Stimulated activated CD4-positive, alpha-beta T cell treated with anti-CD3 and anti-CD28 coated beads, Interleukin-2, amount 100 ng/mL, for 4 hours (primary cell): Measurements from ENCODE around the gene CD58.

ENCODE experiments used
- DNase-seq: peaks from one replicate; pipeline ENCODE4 v3.0.0-alpha.2; 2020; ENCODE audit warnings: low read depth

CD58 gene

GRCh38 chr1:116493036-116493435 lies 77.8 kb downstream of the CD58 start:
- DNase-seq, result no peak

- no peak for DNase-seq
These were observed 78.4 kb downstream of the CD58 start for GRCh38 chr1:116492358-116492811.

DNA sequence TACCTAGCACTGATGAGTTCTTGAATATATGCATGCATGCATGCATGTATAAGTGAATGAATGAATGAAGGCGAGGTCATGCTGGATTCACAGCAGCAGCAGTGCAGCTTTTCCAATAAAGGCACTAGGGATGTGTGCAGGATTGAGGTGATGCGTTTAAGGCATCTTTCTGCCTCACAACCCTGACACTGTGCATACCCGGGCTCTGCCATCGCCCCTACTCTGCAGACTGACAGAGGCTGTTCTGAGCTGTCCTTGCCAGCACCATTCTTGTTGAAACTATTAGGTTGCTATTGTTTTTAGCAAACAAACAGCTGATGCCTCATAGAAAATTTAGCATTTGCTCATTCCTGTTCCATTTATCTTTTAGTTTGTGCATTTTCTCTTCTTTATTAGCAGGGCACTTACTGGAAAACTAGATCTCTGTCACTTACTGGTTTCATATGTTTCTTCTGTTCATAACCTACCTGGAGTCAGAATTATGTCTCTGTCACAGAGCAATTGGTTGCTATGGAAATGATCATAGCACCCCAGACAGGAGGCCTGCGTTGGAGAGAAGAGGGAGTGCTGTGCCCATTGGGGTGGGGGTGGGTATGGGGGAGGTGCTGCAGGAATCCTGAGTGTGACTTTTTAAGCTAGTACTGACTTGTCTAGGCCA lies 79.0 kb downstream of the CD58 start:
- DNase-seq, result no peak

DNA sequence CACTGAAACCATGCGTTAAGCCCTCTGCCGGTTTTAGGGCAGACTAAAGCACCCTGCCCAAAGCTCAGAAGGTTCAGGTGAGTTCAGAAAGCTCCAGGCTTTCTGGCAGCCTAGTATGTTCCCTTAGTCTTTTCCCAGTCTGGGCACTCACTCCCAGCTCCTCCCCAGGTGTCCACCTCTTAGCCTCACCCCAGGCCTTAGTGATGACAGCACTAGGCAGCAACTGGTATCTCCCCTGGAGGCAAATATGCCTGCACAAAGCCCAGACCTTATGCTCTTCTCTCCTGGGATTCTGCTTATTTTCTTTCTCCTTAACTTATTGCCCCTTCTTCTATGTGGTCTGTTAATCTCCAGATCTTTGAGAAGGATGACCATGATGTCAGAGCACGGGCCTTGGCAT lies 80.2 kb downstream of the CD58 start:
- DNase-seq, result no peak

- DNase-seq, result no peak
These were observed 81.6 kb downstream of the CD58 start for GRCh38 chr1:116489231-116489697.

DNA sequence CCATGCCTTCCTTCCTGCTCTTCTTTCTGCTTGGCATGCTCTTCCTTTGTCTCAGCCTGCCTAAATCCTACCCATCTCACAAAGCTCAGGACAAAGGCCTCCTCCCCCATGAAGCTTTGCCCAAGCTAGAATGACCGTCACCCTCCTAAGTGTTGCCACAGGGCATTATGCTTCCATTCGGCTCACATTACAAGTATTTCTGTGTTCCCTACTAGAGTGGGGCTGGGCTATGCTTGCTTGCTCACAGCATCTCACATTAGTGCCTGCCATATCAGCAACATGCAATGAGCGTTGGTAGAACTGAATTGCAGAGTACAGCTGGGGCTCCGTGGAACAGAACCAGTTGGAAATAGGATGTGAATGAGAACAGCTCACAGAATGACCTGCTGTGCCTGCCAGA lies 82.8 kb downstream of the CD58 start:
- DNase-seq, result no peak

- DNase-seq, result no peak
These were observed 83.2 kb downstream of the CD58 start for GRCh38 chr1:116487583-116487982.

DNA sequence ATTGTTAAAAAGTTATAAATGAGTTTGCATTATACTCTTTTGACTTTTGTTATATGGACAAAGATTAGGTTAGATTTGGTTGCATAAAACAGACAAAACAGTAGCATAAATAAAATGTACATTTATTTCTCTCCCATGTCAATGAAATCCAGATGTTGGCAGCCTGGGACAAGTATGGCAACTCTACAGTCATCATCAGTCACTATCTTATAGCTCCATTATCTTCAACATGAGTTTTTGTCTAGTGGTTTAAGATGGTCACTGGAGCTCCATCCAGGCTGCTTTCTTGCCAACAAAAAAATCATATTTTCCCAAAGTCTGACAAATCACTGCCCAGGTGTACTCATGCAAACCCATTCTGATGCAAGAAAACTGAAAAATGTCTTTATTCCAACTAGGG lies 83.8 kb downstream of the CD58 start:
- no peak for DNase-seq

- DNase-seq, result no peak
These were observed 84.4 kb downstream of the CD58 start for GRCh38 chr1:116486424-116486823.

DNA sequence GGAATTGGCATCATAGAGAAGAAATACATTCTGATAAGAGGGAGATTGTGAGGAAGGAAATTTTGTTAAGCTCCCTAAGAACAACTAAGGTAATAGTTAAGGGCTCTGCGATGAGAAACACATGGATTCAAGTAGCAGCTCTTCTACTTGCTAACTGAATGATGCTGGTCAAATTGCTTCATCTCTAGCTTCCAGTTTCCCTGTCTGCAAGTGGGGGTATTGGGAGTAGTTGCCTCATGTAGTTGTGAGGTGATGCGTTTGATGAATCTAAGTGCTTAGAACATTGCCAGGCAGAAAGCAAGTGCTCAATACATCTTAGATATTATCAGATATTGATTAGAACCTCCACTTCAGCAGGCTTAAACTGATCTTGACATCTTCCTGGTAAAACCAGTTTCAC lies 84.8 kb downstream of the CD58 start:
- no peak for DNase-seq

DNA sequence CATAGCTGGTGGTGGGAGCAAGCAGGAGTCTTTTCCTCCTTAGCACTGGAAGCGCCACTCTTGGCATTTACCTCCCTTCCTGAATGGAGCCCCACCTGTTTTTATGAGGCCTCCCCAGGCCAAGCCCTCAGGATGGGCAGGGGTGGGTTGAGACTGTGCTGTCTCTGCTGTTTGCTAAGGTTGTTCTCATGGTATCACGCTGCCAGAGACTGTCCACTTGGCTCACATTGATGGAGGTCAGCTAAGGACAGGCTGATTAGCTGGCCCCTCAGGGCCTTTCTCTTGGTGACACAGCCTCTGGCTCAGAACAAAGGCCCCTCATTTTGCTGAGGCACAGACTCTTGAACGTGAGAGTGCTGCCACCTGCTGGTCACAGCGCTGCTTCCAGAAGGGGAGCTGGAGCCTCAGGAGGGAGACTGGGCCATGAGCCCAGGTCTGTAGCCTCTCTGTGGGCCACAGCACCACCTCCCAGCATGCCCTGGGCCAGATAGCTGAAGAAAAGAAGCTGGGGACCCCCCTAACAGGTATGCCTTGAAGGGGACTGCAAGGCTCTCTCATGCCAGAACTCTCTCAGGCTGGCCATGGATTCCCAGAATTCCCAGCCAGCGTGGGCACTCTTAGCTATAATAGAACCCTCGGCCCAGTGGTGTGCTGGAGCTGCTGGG lies 85.6 kb downstream of the CD58 start:
- peak; percentile 81 for DNase-seq

GRCh38 chr1:116483481-116484309 lies 87.1 kb downstream of the CD58 start:
- no peak for DNase-seq

- no peak for DNase-seq
These were observed 88.3 kb downstream of the CD58 start for GRCh38 chr1:116482490-116482889.

DNA sequence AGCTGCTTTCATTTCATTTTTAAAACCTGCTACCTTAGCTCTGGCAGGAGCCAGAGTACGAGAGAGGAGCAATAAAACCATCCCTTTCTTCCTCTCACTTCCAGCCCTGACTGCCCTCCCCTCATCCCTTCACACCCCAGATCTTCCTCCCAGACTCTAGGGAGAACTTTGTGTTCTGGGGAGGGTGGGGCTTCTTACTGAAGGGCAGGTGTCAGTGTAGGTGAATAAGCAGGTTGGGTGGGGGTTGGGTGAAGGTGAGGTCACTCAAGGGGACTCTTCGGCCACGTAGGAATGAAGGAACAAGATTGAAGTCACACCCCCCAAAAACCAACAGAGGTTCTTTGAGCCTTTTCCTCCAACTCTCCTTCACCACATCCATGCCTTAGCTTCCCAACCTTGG lies 88.9 kb downstream of the CD58 start:
- DNase-seq, result no peak

GRCh38 chr1:116478621-116479020 lies 92.2 kb downstream of the CD58 start:
- DNase-seq, result no peak

- DNase-seq, result no peak
These were observed 93.4 kb downstream of the CD58 start for GRCh38 chr1:116477429-116477828.

GRCh38 chr1:116476321-116476720 lies 94.5 kb downstream of the CD58 start:
- no peak for DNase-seq

DNA sequence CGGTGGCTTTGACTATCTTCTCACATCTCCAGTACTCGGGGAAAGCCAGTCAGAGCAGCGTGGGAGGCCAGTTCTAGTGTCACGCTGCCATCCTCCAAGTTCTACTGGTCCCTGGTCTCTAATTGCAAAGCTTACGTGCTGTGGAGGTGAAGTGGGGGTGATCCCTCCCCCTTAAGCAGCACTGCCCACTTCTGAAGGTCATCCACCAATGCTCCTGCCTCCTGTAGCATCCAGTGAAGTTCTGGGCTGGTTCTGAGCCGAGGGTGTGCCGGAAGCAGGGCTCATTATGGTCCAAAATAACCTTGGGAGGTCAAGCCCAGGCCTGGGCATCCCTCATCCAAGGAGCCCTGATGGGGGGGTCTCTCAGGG lies 95.0 kb downstream of the CD58 start:
- DNase-seq, result no peak

DNA sequence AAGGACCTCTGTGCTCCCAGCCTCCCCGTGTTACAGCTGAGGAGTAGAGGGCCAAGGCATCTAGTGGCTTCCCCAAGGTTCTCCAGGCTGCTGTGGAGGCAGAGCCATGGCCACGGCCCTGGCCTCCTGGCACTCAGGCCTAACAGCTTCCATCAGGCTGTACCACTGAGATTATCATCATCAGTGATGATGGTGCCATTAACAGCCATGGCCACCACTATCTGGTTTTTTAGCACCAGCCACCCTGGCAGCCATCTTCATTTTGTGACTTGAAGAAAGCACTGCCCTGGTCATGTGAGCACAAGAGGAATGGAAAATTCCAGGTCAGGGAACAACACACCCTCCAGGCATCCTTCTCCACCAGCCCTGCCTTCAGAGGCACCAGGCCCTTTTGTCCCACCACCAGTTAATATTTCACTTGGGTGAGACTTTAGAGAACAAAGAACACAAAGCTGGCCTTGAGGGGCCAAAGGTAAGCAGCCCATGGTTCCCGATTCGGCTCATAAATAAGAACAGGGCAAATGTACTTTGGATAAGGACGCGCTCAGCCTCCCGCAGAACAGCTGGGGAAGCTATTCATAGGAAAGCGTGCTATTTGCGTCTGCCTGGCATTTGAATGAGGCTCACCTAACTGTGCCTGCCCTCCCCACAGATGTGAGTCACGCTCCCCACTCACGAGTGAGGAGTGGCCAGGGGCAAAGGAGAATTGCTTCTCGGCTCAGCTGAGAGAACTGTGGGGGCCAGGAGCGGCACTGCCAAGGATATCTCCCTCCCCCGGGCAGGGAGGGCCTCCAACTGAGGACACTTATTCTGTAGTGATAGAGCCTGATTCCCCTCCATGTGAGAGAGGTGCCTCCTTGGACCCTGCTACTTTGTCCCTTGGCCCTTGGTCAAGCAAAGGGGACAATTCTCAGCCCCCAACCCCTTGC lies 95.6 kb downstream of the CD58 start:
- no peak for DNase-seq

DNA sequence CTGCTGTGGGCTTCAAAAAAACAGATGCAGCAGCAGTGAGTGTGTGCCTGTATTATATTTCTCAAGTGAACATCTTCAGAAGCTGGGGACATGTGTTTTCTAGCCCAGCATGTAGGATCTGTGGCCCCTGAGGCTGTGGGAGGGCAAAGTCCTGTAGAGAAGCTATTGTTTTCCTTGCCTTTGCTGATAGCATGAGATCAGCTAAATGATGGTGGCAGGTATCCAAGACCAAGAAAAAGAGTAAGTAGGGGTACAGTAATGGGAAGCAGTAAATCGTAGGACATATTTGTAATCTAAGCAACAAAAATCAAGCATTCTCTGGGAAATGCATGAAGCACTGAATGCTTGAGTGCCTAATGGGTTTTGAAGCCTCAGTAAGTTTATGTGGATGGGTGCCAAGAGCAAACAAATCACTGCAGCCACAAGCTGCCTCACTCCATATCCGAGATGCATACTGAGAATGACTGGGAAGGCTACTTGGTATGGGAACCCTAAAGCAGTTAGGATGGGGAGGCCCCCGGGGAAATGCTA lies 98.3 kb downstream of the CD58 start:
- no peak for DNase-seq

DNA sequence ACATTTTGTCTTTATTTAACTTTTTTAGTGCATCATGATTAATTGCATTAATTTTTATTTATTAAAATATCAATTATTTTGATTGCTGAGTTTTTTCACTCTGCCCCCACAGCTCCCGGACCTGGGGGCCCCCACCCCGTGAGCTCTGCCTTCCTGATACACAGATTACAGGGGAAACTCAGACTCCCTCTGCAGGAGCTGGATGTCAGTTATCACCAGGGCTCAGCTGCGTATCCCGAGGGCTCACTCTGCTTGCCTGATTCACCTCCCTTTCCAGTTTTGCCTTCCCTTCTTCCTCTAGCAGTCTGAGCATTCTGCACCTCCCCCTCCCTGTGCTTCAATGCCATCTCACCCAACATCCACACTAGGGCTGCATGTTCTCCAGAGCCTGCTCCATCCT lies 99.6 kb downstream of the CD58 start:
- no peak for DNase-seq

DNA sequence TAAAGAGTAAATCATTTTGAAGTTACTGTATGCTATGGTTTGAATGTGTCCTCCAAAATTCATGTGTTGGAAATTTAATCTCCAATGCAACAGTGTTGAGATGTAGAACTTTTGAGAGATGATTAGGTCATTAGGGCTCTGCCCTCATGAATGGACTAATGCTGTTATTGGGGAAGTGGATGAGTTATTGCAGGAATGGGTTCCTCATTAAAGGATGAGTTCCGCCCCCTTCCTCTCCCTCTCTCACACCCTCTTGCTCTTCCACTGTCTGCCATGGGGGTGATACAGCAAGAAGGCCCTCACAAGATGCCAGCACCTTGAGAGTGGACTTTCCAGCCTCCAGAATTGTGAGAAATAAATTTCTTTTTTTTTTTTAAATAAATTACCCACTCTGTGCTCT lies 100.2 kb downstream of the CD58 start:
- DNase-seq, result no peak
